Endothelial cell of coronary artery (primary cell): ENCODE results near the gene UBE2F. TPM values are rescaled to one million over a fixed set of nuclear protein-coding genes. Genes with fewer than 3 reads are reported as not detected.

Experiments used
- total RNA-seq: library from RNA; depleted of rRNA; stranded (reverse); fragments of >200 nt; gene quantifications from 2 replicates; pipeline ENCODE4 v1.2.3, GENCODE V29; 2014

The UBE2F gene, protein sequence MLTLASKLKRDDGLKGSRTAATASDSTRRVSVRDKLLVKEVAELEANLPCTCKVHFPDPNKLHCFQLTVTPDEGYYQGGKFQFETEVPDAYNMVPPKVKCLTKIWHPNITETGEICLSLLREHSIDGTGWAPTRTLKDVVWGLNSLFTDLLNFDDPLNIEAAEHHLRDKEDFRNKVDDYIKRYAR
- total RNA-seq = 42.2 and 45.3 TPM in 2 replicates

DNA sequence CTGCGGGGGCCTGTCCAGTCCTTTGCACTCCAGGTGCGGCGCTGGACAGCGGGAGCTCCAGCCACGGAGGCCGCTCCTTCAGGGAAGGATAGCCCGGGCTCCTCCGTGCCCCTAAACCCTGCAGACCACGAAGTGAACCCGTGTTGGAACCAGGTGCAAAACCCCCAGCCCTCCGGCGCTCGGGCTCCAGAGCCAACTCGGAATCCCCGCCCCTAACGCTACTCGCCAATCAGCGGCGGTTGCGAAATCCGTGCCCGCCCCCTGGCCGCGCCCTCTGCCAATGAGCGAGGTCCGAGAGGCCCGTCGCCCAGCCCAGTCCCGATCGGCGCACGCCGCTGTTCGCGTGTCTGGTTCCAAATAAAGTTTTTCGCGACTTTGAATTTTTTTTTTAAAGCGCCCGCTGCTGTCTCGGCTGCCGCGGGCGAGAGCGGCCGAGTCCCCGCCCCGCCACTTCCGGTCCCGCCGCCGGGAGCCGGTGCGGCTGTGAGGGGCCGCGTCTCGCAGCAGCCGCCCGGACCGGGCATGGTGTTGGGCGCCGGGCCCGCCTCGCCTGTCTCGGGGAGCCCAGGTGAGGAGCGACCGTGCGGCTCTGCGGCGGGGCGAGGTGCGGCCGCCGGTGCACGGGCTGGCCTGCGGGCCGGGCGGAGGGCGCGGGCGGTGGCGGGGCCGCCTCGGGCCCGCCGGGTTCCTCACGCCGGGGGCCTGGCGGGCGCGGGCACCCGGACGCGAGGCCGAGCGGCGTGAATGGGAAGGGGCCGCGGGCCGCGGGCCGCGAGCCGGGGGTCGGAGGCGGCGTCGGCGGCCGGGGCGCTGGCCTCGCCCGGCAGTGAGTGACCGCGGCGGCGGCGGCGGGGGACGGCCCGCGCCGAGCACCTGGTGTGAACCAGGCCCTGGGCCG is at the start of gene UBE2F:
UBE2F (plus strand) TSS at position 450 of the 898 bp plus-strand sequence. CDS start 6,094 bp downstream, outside the sequence.

DNA sequence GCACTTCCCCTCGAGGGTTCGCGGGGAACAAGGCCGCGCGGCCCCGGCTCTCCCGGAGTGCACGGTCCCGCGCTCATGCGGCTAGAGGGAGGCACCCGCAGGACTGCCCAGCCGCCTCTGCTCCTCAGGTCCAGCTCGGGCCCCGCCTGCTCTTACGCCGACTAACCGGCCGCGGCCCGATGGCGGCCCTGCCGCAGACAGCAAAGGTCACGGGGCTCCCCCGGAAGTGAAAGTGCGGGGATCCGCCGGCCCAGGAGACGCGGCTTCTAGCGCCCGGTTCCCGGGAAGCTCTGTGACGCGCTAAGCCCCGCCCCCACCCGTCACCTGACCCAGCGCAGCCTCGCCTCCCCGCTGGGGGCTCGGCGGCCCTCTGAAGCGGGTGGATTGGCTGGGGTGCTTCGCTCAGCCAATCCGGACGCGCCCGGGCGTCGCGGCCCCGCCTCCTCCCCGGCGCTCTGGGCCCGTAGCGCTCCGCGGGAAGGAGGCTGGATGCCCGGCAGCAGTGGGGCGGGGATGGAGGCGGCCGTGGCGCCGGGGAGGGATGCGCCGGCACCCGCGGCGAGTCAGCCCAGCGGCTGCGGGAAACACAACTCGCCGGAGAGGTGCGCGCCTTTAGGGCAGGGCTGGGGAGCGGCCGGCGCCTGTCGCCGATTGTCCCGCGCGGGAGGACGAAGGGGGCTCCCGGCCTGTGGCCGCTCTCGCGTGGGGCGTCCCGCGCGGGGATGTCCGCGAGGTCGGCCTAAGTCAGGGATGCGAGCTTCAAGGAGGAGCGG is 93.9 kb downstream of the UBE2F start, which contains the start of gene SCLY:
SCLY (plus strand) TSS at position 460 of the 773 bp plus-strand sequence; CDS start at position 514, 54 bp downstream.

Other genes with a start within 250 kb of the UBE2F start
- gene RBM44, start 168.2 kb upstream of the UBE2F start, total RNA-seq = 0.47 and 0.81 TPM in 2 replicates
- gene RAMP1, start 107.4 kb upstream of the UBE2F start, total RNA-seq = 0.19 TPM in 1 of 2 replicates, not detected in the other
- gene SCLY, start 94.0 kb downstream of the UBE2F start, total RNA-seq = 24.6 and 25.0 TPM in 2 replicates
- gene ESPNL, start 133.3 kb downstream of the UBE2F start, total RNA-seq = 0.09 TPM in 1 of 2 replicates, not detected in the other
- gene KLHL30, start 171.7 kb downstream of the UBE2F start, total RNA-seq = 0.19 TPM in 1 of 2 replicates, not detected in the other
- 0.09 and 0.66 TPM in 2 replicates for gene ERFE, start 192.0 kb downstream of the UBE2F start, total RNA-seq
- gene ILKAP, start 236.7 kb downstream of the UBE2F start, total RNA-seq = 20.8 and 26.4 TPM in 2 replicates